RWPE2 (cell line): ENCODE data around the gene HDAC4.

Source experiments
- ATAC-seq: fragments of 200-7000 bp; cut with Tn5 transposase; 3 replicates; pipeline ENCODE4 v1.9.1; 2021; ENCODE audit warnings: low read depth
- DNase-seq: peaks from one replicate; pipeline ENCODE4 v3.0.0-alpha.2; 2020; ENCODE audit warnings: low spot score
- H3K27ac ChIP-seq: fragments of 450-650 bp; 2 replicates; pipeline ENCODE4 v1.5.1; 2017; ENCODE audit warnings: mild to moderate bottlenecking; ENCODE audit not compliant: poor library complexity, severe bottlenecking
- H3K27me3 ChIP-seq: fragments of 250-450 bp; sonication (Bioruptor Pico); 2 replicates; pipeline ENCODE4 v1.5.1; 2021; ENCODE audit warnings: mild to moderate bottlenecking, moderate library complexity; ENCODE audit not compliant: insufficient read depth, poor library complexity, severe bottlenecking
- H3K36me3 ChIP-seq: fragments of 250-450 bp; sonication (Bioruptor Pico); 2 replicates; pipeline ENCODE4 v1.5.1; 2020; ENCODE audit warnings: low read depth, mild to moderate bottlenecking, moderate library complexity
- H3K4me1 ChIP-seq: fragments of 250-450 bp; sonication (Bioruptor Pico); 2 replicates; pipeline ENCODE4 v1.5.1; 2021; ENCODE audit warnings: mild to moderate bottlenecking, moderate library complexity; ENCODE audit not compliant: insufficient read depth, poor library complexity, severe bottlenecking
- H3K4me3 ChIP-seq: fragments of 250-450 bp; sonication (Bioruptor Pico); 2 replicates; pipeline ENCODE4 v1.5.1; 2021; ENCODE audit warnings: mild to moderate bottlenecking, moderate library complexity; ENCODE audit not compliant: severe bottlenecking
- H3K9me3 ChIP-seq: fragments of 250-450 bp; sonication (Bioruptor Pico); 2 replicates; pipeline ENCODE4 v1.5.1; 2021; ENCODE audit warnings: mild to moderate bottlenecking, moderate library complexity; ENCODE audit not compliant: severe bottlenecking
- TF ChIP-seq, protein P1 (sequence below): fragments of 450-650 bp; IDR thresholded peaks from one replicate; pipeline ENCODE4 v1.5.1; 2017; ENCODE audit warnings: mild to moderate bottlenecking, moderate library complexity; ENCODE audit not compliant: poor library complexity, severe bottlenecking

The HDAC4 gene

DNA sequence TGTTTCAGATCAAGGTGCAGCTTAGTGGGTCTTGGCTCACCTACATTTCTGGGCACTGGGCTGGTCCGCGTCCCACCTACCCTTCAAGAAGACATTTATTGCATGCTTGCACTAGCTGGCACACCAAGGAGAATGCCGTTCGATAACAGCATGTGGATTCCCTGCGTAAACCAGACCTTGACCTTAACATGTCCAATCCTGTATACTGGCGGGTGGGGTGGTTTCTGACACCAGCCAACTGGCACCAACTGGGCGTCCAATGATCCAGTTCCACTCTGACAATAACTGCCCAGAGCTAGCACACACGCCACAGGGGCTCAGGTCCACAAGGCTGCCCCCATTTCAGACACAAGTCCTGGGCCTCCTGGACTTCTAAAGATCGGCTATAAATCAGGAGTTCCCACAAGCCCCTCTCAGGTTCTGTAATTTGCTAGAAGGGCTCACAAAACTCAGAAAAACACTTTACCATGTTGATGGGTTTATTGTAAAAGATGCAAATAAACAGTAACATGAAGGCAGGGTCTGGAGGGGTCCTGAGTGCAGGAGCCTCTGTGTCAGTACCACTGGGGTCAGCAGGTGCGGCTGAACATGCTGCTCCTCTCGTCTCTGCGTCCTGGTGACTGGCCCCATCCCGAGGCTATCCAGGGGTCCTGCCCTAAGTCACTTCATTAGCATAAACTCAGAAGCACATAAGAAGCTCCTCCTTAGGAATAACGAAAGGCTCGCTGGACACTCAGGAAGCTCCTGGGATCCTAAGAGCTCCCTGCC lies 161.8 kb downstream of the HDAC4 start:
- Histone ChIP-seq H3K9me3 (no peaks in the 10 kb centered on the region), H3K27me3 (no peaks in the 10 kb centered on the region), H3K4me1 (no peaks in the 10 kb centered on the region), H3K27ac (no peak overlapping the region), H3K36me3 (no peaks in the 10 kb centered on the region), H3K4me3 (no peak overlapping the region)
- TF ChIP-seq, protein P1, sequence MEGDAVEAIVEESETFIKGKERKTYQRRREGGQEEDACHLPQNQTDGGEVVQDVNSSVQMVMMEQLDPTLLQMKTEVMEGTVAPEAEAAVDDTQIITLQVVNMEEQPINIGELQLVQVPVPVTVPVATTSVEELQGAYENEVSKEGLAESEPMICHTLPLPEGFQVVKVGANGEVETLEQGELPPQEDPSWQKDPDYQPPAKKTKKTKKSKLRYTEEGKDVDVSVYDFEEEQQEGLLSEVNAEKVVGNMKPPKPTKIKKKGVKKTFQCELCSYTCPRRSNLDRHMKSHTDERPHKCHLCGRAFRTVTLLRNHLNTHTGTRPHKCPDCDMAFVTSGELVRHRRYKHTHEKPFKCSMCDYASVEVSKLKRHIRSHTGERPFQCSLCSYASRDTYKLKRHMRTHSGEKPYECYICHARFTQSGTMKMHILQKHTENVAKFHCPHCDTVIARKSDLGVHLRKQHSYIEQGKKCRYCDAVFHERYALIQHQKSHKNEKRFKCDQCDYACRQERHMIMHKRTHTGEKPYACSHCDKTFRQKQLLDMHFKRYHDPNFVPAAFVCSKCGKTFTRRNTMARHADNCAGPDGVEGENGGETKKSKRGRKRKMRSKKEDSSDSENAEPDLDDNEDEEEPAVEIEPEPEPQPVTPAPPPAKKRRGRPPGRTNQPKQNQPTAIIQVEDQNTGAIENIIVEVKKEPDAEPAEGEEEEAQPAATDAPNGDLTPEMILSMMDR, result no peak
- DNase-seq (no peak), ATAC-seq (no peak)

- no peak overlapping the region for H3K4me3 ChIP-seq
- H3K27me3 ChIP-seq, result no peaks in the 10 kb centered on the region
- TF ChIP-seq, protein P1, result no peak
- no peaks in the 10 kb centered on the region for H3K9me3 ChIP-seq
- no peaks in the 10 kb centered on the region for H3K4me1 ChIP-seq
- no peak overlapping the region for H3K27ac ChIP-seq
- H3K36me3 ChIP-seq, result no peaks in the 10 kb centered on the region
- ATAC-seq (no peak), DNase-seq (no peak)
Observed at GRCh38 chr2:239238381-239238780, 162.4 kb downstream of the HDAC4 start.

- TF ChIP-seq, protein P1, result no peak
- no peaks in the 10 kb centered on the region for H3K9me3 ChIP-seq
- no peak overlapping the region for H3K27ac ChIP-seq
- no peaks in the 10 kb centered on the region for H3K4me1 ChIP-seq
- no peak overlapping the region for H3K4me3 ChIP-seq
- no peaks in the 10 kb centered on the region for H3K27me3 ChIP-seq
- no peak for DNase-seq
- no peak for ATAC-seq
- H3K36me3 ChIP-seq, result no peaks in the 10 kb centered on the region
Observed at GRCh38 chr2:239236808-239237205, 164.0 kb downstream of the HDAC4 start.

- no peak overlapping the region for H3K27ac ChIP-seq
- H3K4me3 ChIP-seq, result no peak overlapping the region
- no peaks in the 10 kb centered on the region for H3K27me3 ChIP-seq
- TF ChIP-seq, protein P1, result no peak
- ATAC-seq, result no peak
- no peaks in the 10 kb centered on the region for H3K36me3 ChIP-seq
- no peak for DNase-seq
- no peaks in the 10 kb centered on the region for H3K9me3 ChIP-seq
- H3K4me1 ChIP-seq, result no peaks in the 10 kb centered on the region
Observed at GRCh38 chr2:239236043-239236807, 164.6 kb downstream of the HDAC4 start.
